Colon (tissue), 2 donors: ENCODE data around the gene ZNF526.

ENCODE experiments used
- FAIRE-seq: peaks from 2 replicates; lab custom pipeline; 2012; peaks lifted over from hg19 to GRCh38; lab: Jason Lieb, UNC
- donor health status: control.
- donor health status: control.

ZNF526 gene

GRCh38 chr19:42219812-42220750 is at the start of gene ZNF526:
Gene ZNF526 (plus strand): TSS chr19:42220312. CDS start chr19:42224404, 4,092 bp downstream.
- FAIRE-seq, result no peak

- FAIRE-seq, result no peak
These were observed 49.4 kb upstream of the ZNF526 start for GRCh38 chr19:42170715-42171114.

- no peak for FAIRE-seq
These were observed 47.9 kb upstream of the ZNF526 start for GRCh38 chr19:42172261-42172660.

- FAIRE-seq, result no peak
These were observed 46.4 kb upstream of the ZNF526 start for GRCh38 chr19:42173695-42174094.

GRCh38 chr19:42174188-42174587 is 45.9 kb upstream of the ZNF526 start:
- no peak for FAIRE-seq

GRCh38 chr19:42174958-42175734 is 45.0 kb upstream of the ZNF526 start:
- FAIRE-seq, result no peak

GRCh38 chr19:42175952-42176648 is 44.0 kb upstream of the ZNF526 start:
- no peak for FAIRE-seq

GRCh38 chr19:42176649-42176989 is 43.5 kb upstream of the ZNF526 start:
- no peak for FAIRE-seq

- FAIRE-seq, result no peak
These were observed 43.0 kb upstream of the ZNF526 start for GRCh38 chr19:42176990-42177685.

- FAIRE-seq, result no peak
These were observed 42.5 kb upstream of the ZNF526 start for GRCh38 chr19:42177686-42178019.

- no peak for FAIRE-seq
These were observed 41.1 kb upstream of the ZNF526 start for GRCh38 chr19:42178791-42179674.

- FAIRE-seq, result no peak
These were observed 35.7 kb upstream of the ZNF526 start for GRCh38 chr19:42184401-42184861.

- no peak for FAIRE-seq
These were observed 34.8 kb upstream of the ZNF526 start for GRCh38 chr19:42185277-42185676.

GRCh38 chr19:42188665-42189064 is 31.4 kb upstream of the ZNF526 start:
- no peak for FAIRE-seq

GRCh38 chr19:42189133-42189532 is 31.0 kb upstream of the ZNF526 start:
- FAIRE-seq, result no peak

- no peak for FAIRE-seq
These were observed 28.8 kb upstream of the ZNF526 start for GRCh38 chr19:42191330-42191729.

GRCh38 chr19:42191855-42192254 is 28.3 kb upstream of the ZNF526 start:
- FAIRE-seq, result peak; percentile 18

- no peak for FAIRE-seq
These were observed 26.8 kb upstream of the ZNF526 start for GRCh38 chr19:42193294-42193693.

- no peak for FAIRE-seq
These were observed 26.4 kb upstream of the ZNF526 start for GRCh38 chr19:42193706-42194105.

- no peak for FAIRE-seq
These were observed 23.8 kb upstream of the ZNF526 start for GRCh38 chr19:42196011-42197001.
